OCI-LY1 (cell line): Measurements from ENCODE around the gene EEF2K.

ENCODE experiments used
- H2AFZ ChIP-seq: fragments of 200-600 bp; sonication (generic), shearing (Covaris generic); 2 replicates; pipeline ENCODE4 v1.6.0; 2014; ENCODE audit warnings: antibody characterized with exemption, mild to moderate bottlenecking, low read length
- H3F3A ChIP-seq: fragments of 200-600 bp; sonication (generic), shearing (Covaris generic); 2 replicates; pipeline ENCODE4 v1.6.0; 2014; ENCODE audit warnings: mild to moderate bottlenecking, antibody characterized with exemption, low read length, moderate library complexity; ENCODE audit not compliant: insufficient read depth
- H3K27ac ChIP-seq: fragments of 200-600 bp; sonication (generic); 2 replicates; pipeline ENCODE4 v1.5.1; 2014; ENCODE audit warnings: low read length, mixed run types, mild to moderate bottlenecking, low read depth; ENCODE audit not compliant: poor library complexity, severe bottlenecking
- H3K27me3 ChIP-seq: fragments of 200-600 bp; sonication (generic); 2 replicates; pipeline ENCODE4 v1.6.0; 2014; ENCODE audit warnings: antibody characterized with exemption, mild to moderate bottlenecking, low read length, moderate library complexity; ENCODE audit not compliant: insufficient read depth
- H3K36me3 ChIP-seq: fragments of 200-600 bp; sonication (generic); 2 replicates; pipeline ENCODE4 v1.6.1; 2014; ENCODE audit warnings: mild to moderate bottlenecking, antibody characterized with exemption, low read length, moderate library complexity, mixed read lengths; ENCODE audit not compliant: insufficient read depth
- H3K4me1 ChIP-seq: fragments of 200-600 bp; sonication (generic); 2 replicates; pipeline ENCODE4 v1.5.1; 2014; ENCODE audit warnings: mild to moderate bottlenecking, low read length, moderate library complexity; ENCODE audit not compliant: insufficient read depth, severe bottlenecking
- H3K4me2 ChIP-seq: fragments of 200-600 bp; sonication (generic), shearing (Covaris generic); 2 replicates; pipeline ENCODE4 v1.6.1; 2014; ENCODE audit warnings: low read length
- H3K4me3 ChIP-seq: fragments of 200-600 bp; sonication (generic); 2 replicates; pipeline ENCODE4 v1.5.1; 2014; ENCODE audit warnings: low read length, low read depth, mild to moderate bottlenecking, mixed read lengths; ENCODE audit not compliant: poor library complexity, severe bottlenecking
- H3K79me2 ChIP-seq: fragments of 200-600 bp; shearing (Covaris generic); 2 replicates; pipeline ENCODE4 v1.6.1; 2016; ENCODE audit warnings: mixed run types, low read length, mixed read lengths; ENCODE audit not compliant: insufficient read depth
- H3K9ac ChIP-seq: fragments of 200-600 bp; sonication (generic), shearing (Covaris generic); 2 replicates; pipeline ENCODE4 v1.6.1; 2014; ENCODE audit warnings: mild to moderate bottlenecking, low read length, mixed read lengths
- H3K9me2 ChIP-seq: fragments of 200-600 bp; sonication (generic), shearing (Covaris generic); 2 replicates; pipeline ENCODE4 v1.6.1; 2014; ENCODE audit warnings: low read depth, mild to moderate bottlenecking, low read length, mixed read lengths
- H3K9me3 ChIP-seq: fragments of 200-600 bp; shearing (Covaris generic); 2 replicates; pipeline ENCODE4 v1.6.1; 2014; ENCODE audit warnings: low read length, mixed read lengths
- H4K20me1 ChIP-seq: fragments of 200-600 bp; sonication (generic), shearing (Covaris generic); 2 replicates; pipeline ENCODE4 v1.6.0; 2016; ENCODE audit warnings: mild to moderate bottlenecking, low read length; ENCODE audit not compliant: insufficient read depth
- EZH2 ChIP-seq: fragments of 200-600 bp; sonication (generic), shearing (Covaris generic); IDR thresholded peaks from 2 replicates; pipeline ENCODE4 v1.8.0; 2017; ENCODE audit warnings: borderline replicate concordance, mixed run types, mild to moderate bottlenecking, antibody characterized with exemption, low read length, moderate library complexity, mixed read lengths
- TF ChIP-seq, protein P1 (sequence below): fragments of 200-600 bp; sonication (generic), shearing (Covaris generic); IDR thresholded peaks from 2 replicates; pipeline ENCODE4 v1.5.1; 2017; ENCODE audit warnings: mild to moderate bottlenecking, antibody characterized with exemption, low read length, moderate library complexity, mixed read lengths

EEF2K gene

DNA sequence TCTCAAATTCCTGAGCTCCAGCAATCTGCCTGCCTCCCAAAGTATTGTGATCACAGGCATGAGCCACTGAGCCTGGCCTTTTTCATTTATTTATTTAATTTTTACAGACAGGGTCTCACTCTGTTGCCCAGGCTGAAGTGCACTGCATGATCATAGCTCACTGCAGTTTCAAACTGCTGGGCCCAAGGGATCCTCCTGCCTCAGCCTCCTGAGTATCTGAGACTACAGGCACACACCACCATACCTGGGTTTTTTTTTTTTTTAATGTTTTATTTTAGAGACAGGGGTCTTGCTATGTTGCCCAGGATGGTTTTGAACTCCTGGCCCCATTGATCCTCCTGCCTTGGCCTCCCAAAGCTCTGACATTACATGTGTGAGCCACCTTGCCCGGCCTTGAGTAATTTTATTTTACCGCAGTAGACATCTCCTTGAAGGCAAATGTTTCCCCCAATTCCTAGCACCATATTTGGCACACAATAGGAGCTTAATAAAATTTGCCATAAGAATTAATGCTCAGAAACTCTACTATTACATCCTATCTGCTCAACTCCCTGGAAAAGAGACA is 1.9 kb upstream of the EEF2K start:
- Histone ChIP-seq H2AFZ (no peak overlapping the region), H3K4me1 (peaks cover 47% of the 10 kb centered on the region), H3K9ac (no peak overlapping the region), H3K9me2 (no peaks in the 10 kb centered on the region), H3K9me3 (no peaks in the 10 kb centered on the region), H3K79me2 (peaks cover 16% of the 10 kb centered on the region), H3F3A (peaks cover 4% of the 10 kb centered on the region; the same call in 1 of the 2 replicates), H4K20me1 (no peaks in the 10 kb centered on the region), H3K27me3 (no peaks in the 10 kb centered on the region), H3K4me2 (no peak overlapping the region), H3K36me3 (no peaks in the 10 kb centered on the region), H3K27ac (no peak overlapping the region), H3K4me3 (no peak overlapping the region)
- no peak for TF ChIP-seq EZH2
- TF ChIP-seq, protein P1, sequence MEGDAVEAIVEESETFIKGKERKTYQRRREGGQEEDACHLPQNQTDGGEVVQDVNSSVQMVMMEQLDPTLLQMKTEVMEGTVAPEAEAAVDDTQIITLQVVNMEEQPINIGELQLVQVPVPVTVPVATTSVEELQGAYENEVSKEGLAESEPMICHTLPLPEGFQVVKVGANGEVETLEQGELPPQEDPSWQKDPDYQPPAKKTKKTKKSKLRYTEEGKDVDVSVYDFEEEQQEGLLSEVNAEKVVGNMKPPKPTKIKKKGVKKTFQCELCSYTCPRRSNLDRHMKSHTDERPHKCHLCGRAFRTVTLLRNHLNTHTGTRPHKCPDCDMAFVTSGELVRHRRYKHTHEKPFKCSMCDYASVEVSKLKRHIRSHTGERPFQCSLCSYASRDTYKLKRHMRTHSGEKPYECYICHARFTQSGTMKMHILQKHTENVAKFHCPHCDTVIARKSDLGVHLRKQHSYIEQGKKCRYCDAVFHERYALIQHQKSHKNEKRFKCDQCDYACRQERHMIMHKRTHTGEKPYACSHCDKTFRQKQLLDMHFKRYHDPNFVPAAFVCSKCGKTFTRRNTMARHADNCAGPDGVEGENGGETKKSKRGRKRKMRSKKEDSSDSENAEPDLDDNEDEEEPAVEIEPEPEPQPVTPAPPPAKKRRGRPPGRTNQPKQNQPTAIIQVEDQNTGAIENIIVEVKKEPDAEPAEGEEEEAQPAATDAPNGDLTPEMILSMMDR: no peak

- H3K9me3 ChIP-seq: no peaks in the 10 kb centered on the region
- H3K9ac ChIP-seq: peak overlapping the region; percentile 37
- peaks cover 2% of the 10 kb centered on the region for H3K36me3 ChIP-seq
- peak overlapping the region; percentile 60 for H3K4me2 ChIP-seq
- TF ChIP-seq, protein P1: no peak
- no peak for TF ChIP-seq EZH2
- H3K4me3 ChIP-seq: peak overlapping the region; percentile 74
- H4K20me1 ChIP-seq: no peaks in the 10 kb centered on the region
- H3K79me2 ChIP-seq: peaks cover 18% of the 10 kb centered on the region
- peak overlapping the region; percentile 42 for H3K27ac ChIP-seq
- H2AFZ ChIP-seq: peak overlapping the region; percentile 60
- H3F3A ChIP-seq: peaks cover 4% of the 10 kb centered on the region; the same call in 1 of the 2 replicates
- no peaks in the 10 kb centered on the region for H3K27me3 ChIP-seq
- H3K9me2 ChIP-seq: no peaks in the 10 kb centered on the region
- peaks cover 51% of the 10 kb centered on the region for H3K4me1 ChIP-seq
Observed at GRCh38 chr16:22205577-22206012, 483 bp upstream of the EEF2K start.

DNA sequence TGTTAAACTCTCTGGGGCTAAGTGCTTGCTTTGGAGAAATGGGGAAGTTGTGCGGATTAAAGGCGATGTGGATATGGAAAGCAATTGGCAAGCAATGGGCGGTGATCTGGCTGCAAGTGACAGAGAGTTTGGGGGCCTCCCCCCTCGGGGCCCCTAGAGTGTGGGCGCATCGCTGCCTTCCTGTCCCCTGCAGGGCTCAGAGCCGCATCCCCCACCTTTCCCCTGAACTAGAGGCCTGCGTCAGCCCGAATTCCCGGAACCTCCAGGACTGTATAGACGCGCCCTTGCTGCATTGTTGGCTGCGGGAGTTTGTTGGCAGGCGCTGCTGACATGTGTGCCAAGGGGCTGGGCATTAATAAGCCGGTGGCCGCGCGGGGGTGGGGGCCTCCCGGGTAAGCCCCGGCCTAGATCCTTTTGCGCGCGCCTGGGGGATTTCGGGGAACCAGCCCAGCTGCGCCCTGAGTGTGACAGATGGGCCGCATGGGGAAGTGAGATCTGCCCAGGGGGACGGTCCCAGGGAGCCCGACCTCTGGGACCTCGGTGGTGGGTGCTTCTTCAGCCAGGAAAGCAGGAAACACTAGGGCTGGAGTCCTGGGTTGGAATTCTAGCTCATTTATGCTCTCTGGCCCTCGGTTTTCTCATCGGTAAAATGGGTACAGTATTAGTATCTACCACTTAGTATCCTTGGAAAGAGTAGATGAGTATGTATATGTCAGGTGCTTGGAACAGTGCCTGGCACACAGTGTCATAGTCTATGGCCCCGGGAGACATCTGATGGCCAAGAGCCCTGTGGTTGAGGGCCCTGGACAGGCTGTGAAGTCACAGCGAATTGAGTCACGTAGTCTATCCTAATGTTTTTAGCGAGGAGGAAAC is 1.0 kb downstream of the EEF2K start:
- Histone ChIP-seq H3K79me2 (peaks cover 24% of the 10 kb centered on the region), H3K9me2 (no peaks in the 10 kb centered on the region), H3K36me3 (peaks cover 17% of the 10 kb centered on the region), H3K9ac (peak overlapping the region; percentile 74), H3K4me3 (peak overlapping the region; percentile 74), H3K4me2 (peak overlapping the region; percentile 72), H3K27ac (peak overlapping the region; percentile 85), H3K9me3 (peaks cover 4% of the 10 kb centered on the region), H3F3A (peaks cover 4% of the 10 kb centered on the region; the same call in 1 of the 2 replicates), H4K20me1 (no peaks in the 10 kb centered on the region), H2AFZ (no peak overlapping the region), H3K4me1 (peaks cover 42% of the 10 kb centered on the region), H3K27me3 (no peaks in the 10 kb centered on the region)
- TF ChIP-seq, protein P1: no peak
- TF ChIP-seq EZH2: no peak
